Psoas muscle (tissue), 8 donors: ENCODE data around the gene ZNF618. TPM values are rescaled to one million over a fixed set of nuclear protein-coding genes. Genes with fewer than 3 reads are reported as not detected.
A peak's percentile ranks its signal among the peaks of the same experiment; 100 is the strongest.
"Not testable (repeated sequence)": the region's sequence is repeated elsewhere in the genome, so short reads cannot be mapped to it uniquely, and the experiment has no call there.

Experiments used
- ATAC-seq, 4 donors: fragments of 200-7000 bp; cut with Tn5 transposase; one replicate each; pipeline ENCODE4 v1.9.1; 2020; ENCODE audit warnings: moderate library complexity in 3 of 4, mild to moderate bottlenecking in 2 of 4
- DNase-seq, 2 donors: peaks; one replicate each; pipeline ENCODE4 v3.0.0-alpha.2; 2020
- H3K27ac ChIP-seq: fragments of 200-600 bp; one replicate; pipeline ENCODE4 v1.8.0; 2022
- H3K27me3 ChIP-seq, 3 donors: fragments of 200-600 bp in 1 of 3; one replicate each; pipeline versions ENCODE4 v1.6.1 to v1.8.0; 2013 to 2022; ENCODE audit warnings: low read length in 2 of 3, mild to moderate bottlenecking in 2 of 3, moderate library complexity in 1 of 3; ENCODE audit not compliant: insufficient read depth in 3 of 3
- H3K36me3 ChIP-seq, 2 donors: fragments of 200-600 bp in 1 of 2; one replicate each; pipeline versions ENCODE4 v1.6.1 to v1.8.0; 2013 to 2022; ENCODE audit warnings: low read depth in 1 of 2, mild to moderate bottlenecking in 1 of 2, moderate library complexity in 1 of 2; ENCODE audit not compliant: insufficient read depth in 1 of 2
- H3K4me1 ChIP-seq: fragments of 200-600 bp; one replicate; pipeline ENCODE4 v1.8.0; 2022
- H3K4me3 ChIP-seq: fragments of 200-600 bp; one replicate; pipeline ENCODE4 v1.8.0; 2022; ENCODE audit warnings: mild to moderate bottlenecking
- H3K9me3 ChIP-seq: fragments of 200-600 bp; one replicate; pipeline ENCODE4 v1.8.0; 2022
- WGBS, 3 donors: extraction: QIAGEN DNeasy Blood & Tissue Kit; methylation state at CpG; one replicate each; pipeline versions ENCODE4 v1.1.6 to v1.1.7; 2013; 5-methylcytosine and 5-hydroxymethylcytosine counted together
- intact Hi-C, 2 donors: fragments of 100-400 bp; cut with DNase I; formaldehyde crosslinking; loops; one replicate each; pipeline versions ENCODE4 v1.11.0 to v1.14.2; 2022
- polyA plus RNA-seq, 3 donors: library from polyadenylated mRNA; stranded (reverse); fragments of 200-250 nt; gene quantifications; one replicate each; pipeline ENCODE4 v1.2.3, GENCODE V29; 2013
- total RNA-seq, 4 donors: library from RNA; stranded (reverse); fragmentation: NEBNext Ultra II Directional in 2 of 4; extraction: Animal tissue kit (Norgen Biotek cat#: 25700) in 2 of 4; gene quantifications; one replicate each; pipeline versions ENCODE4 v1.2.1 to v1.2.4, GENCODE V29; 2021 to 2023
- TF ChIP-seq, protein P1 (sequence below): fragments of 200-600 bp; IDR thresholded peaks from one replicate; pipeline ENCODE4 v1.8.0; 2022; ENCODE audit warnings: antibody characterized with exemption
- donor health status: healthy with polysubstance abuse.
- donor health status: DM: no; HTN: no; CAD: no; lungs with moderate emphysema.
- donor health status: Bipolar disorder and iron deficiency.
- donor health status: healthy.
- donor health status: DM: yes; HTN: yes; CAD: no.
- donor health status: DM: no; HTN: no; CAD: no.
- donor health status: DM: no; HTN: no; CAD: no.
- donor health status: DM: yes; HTN: yes; CAD: no.

Gene ZNF618
- total and polyA plus RNA-seq, 7 donors, result 0.31 to 2.7 (median 1.2) TPM

DNA sequence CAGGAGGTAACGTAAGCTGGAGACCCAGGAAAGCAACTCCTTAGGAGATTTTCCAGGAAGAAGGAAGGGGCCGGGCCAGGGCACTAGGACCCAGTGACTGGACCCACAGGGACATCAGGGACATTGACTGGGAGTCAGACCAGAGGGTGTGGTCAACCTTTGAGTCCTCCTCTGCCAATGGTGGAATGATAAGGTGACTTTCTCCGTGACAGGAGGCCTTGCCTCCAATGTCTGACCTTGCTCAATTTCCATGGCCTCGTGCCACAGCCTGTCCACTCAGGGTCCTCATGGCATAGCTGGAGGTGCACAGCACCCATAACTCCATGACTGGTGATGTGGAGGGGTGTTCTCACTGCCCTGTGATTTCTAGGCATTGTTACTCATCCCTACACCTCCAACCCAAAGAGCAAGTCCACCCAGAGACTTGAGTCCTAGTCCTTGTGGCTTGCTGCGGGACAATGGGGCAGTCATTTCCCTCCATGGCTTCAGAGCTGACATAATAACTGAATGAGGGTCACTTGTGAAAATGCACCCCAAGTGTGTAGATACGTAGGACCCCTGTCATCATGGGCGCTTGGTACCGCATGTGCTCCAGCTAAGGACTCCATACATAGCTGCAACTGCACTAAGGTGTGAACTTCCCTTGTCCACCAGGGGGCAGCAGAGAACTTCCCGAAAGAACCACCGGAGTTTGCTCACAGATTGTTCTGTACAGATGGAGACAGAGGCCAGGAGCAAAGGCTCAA lies 206.1 kb downstream of the ZNF618 start:
- intact Hi-C loops, result loop anchor here (2.0 to 5.0 kb wide), 2 partner anchors 209 to 210 kb away; no protein-coding TSS in a partner anchor
- Histone ChIP-seq H3K9me3 (no peaks in the 10 kb centered on the region), H3K4me3 (no peak overlapping the region), H3K4me1 (no peaks in the 10 kb centered on the region), H3K27me3 (no peaks in the 10 kb centered on the region), H3K36me3 (no peaks in the 10 kb centered on the region), H3K27ac (no peak overlapping the region)
- peak; percentile 82 to 88 for DNase-seq
- 47 to 50% (median 49%) methylated on average over 10 of the region's 10 CpGs for WGBS, 3 donors
- TF ChIP-seq, protein P1, sequence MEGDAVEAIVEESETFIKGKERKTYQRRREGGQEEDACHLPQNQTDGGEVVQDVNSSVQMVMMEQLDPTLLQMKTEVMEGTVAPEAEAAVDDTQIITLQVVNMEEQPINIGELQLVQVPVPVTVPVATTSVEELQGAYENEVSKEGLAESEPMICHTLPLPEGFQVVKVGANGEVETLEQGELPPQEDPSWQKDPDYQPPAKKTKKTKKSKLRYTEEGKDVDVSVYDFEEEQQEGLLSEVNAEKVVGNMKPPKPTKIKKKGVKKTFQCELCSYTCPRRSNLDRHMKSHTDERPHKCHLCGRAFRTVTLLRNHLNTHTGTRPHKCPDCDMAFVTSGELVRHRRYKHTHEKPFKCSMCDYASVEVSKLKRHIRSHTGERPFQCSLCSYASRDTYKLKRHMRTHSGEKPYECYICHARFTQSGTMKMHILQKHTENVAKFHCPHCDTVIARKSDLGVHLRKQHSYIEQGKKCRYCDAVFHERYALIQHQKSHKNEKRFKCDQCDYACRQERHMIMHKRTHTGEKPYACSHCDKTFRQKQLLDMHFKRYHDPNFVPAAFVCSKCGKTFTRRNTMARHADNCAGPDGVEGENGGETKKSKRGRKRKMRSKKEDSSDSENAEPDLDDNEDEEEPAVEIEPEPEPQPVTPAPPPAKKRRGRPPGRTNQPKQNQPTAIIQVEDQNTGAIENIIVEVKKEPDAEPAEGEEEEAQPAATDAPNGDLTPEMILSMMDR, result peak; percentile 88
- peak; percentile 90 to 97 (median 92) for ATAC-seq

DNA sequence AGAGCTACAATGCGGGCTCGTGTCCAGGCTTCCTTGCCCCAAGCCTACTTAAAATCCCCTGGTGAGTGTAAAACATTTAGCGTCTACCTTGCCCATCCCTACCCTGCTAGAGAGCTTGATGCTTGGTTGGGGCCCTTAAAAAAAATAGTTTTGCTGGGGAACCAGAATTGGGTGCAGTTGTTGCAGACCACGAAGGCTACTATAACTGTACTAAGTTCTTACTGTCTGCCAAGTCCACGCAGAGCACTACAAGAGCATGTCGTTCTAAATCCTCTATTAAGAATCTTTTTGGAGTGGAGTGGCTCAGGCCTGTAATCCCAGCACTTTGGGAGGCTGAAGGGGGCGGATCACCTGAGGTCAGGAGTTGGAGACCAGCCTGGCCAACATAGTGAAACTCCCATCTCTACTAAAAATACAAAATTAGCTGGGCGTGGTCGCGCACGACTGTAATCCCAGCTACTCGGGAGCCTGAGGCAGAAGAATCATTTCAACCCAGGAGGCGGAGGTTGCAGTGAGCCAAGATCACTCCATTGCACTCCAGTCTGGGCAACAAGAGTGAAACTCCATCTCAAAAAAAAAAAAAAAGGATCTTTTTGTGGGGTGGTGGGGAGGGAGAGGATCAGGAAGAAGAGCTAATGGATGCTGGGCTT lies 206.8 kb downstream of the ZNF618 start:
- H3K36me3 ChIP-seq, H3K4me3 ChIP-seq, H3K4me1 ChIP-seq, H3K9me3 ChIP-seq, H3K27me3 ChIP-seq, DNase-seq, H3K27ac ChIP-seq: not testable (repeated sequence)
- intact Hi-C loops, result loop anchor here (2.0 to 5.0 kb wide), 2 partner anchors 208 to 209 kb away; no protein-coding TSS in a partner anchor
- 54 to 61% (median 54%) methylated on average over 13 of the region's 13 CpGs for WGBS, 3 donors
- peak in 2 of 4 donors; percentile 5 to 24 for ATAC-seq

DNA sequence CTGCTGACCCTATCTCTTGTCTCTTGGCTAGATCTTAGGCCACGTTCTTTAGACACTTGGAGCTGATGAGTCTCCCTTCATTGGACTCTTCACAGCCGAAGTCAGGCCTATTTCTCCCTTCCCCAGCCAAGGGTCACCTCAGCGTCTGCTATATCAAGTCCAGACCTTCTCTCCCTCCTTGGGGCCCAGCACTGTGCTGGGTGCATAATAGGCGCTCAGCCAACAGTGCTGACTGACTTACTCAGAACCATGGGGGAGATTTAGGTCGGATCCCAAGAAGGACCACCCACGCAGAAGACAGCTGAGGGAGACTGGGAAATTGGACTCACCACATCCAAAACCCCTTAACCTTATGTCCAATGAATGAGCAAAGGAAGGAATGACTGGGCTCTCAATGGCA lies 207.6 kb downstream of the ZNF618 start:
- ATAC-seq (no peak), DNase-seq (no peak)
- no peaks in the 10 kb centered on the region for H3K27me3 ChIP-seq
- WGBS, 3 donors, result 91 to 93% (median 91%) methylated on average over 6 of the region's 6 CpGs
- H3K4me1 ChIP-seq, result no peaks in the 10 kb centered on the region
- no peak overlapping the region for H3K4me3 ChIP-seq
- no peak overlapping the region for H3K27ac ChIP-seq
- TF ChIP-seq, protein P1, result no peak
- intact Hi-C loops, result loop anchor here (1.0 to 5.0 kb wide), 3 partner anchors 207 to 222 kb away; no protein-coding TSS in a partner anchor
- no peaks in the 10 kb centered on the region for H3K9me3 ChIP-seq
- H3K36me3 ChIP-seq, result no peaks in the 10 kb centered on the region

DNA sequence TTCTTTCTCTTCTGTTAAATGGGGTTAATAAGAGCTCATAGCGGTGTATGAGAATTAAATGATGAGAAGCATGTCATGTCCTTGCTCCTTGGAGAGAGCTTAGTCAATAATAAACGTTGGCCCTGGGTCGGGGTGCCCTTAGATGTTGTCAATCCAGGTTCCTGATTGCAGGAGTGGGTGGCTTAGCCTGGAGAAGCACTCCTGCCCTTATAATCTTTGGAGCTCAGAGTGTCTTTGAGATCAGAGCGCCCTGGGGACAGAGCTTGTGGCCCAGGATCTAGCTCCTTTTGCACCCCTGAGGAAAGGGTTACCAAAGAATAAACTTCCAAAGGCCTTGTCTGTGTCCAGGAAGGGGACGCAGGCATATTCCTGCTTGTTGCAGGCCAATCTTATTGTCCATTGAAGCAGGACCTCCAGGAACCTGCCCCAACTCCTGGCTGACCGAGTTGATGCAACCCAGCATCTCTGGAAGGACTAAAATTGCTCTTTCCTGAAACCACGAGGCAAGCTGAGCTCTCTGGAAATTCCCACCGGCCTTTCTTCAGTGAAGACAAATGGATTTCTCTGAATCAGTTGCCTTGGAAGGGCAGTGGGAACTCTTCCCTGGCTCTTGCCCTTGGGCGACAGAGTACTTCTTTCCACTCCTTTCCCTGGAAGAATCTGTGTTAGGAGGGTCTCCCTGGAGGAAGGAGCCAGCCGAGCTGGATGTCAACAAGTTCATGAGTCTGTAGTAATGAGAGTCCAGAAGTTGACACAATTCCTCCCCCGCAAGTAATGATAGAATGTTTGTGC lies 208.4 kb downstream of the ZNF618 start:
- no peaks in the 10 kb centered on the region for H3K36me3 ChIP-seq
- 82 to 85% (median 83%) methylated on average over 11 of the region's 11 CpGs for WGBS, 3 donors
- H3K27ac ChIP-seq, result no peak overlapping the region
- no peaks in the 10 kb centered on the region for H3K27me3 ChIP-seq
- intact Hi-C loops, result loop anchor here (1.0 to 5.0 kb wide), 2 partner anchors 208 to 221 kb away; no protein-coding TSS in a partner anchor
- no peak for DNase-seq
- ATAC-seq, result no peak
- TF ChIP-seq, protein P1, result no peak
- no peak overlapping the region for H3K4me3 ChIP-seq
- H3K9me3 ChIP-seq, result no peaks in the 10 kb centered on the region
- H3K4me1 ChIP-seq, result no peaks in the 10 kb centered on the region
